HG03103 (cell line): ENCODE results near the gene AIMP1.
"Not testable (repeated sequence)": the region's sequence is repeated elsewhere in the genome, so short reads cannot be mapped to it uniquely, and the experiment has no call there.

Experiments
- ATAC-seq: cut with Tn5 transposase; IDR thresholded peaks from one replicate; pipeline ENCODE4 v1.9.1; 2021; ENCODE audit warnings: low read depth; ENCODE audit not compliant: unreplicated experiment

AIMP1 gene

GRCh38 chr4:106344647-106344970 lies 28.3 kb downstream of the AIMP1 start:
- no peak for ATAC-seq

DNA sequence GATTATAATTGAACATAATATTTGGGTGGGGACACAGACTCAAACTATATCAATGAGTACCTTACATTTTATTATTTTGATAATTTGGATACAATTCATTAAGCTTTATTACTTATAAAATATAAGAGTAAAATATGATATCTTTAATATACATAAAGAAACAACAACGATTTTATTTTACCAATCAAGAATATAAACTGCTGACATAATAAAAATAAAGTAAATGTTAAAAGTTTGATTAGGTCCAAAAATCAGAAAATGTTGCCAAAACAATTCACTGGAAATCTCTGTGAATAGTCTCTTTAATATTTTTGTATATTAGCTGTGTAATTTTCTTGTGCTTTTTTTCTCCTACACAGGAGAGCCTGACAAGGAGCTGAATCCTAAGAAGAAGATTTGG lies 30.8 kb downstream of the AIMP1 start:
- ATAC-seq: no peak

- ATAC-seq: no peak
These were observed 34.7 kb downstream of the AIMP1 start for GRCh38 chr4:106351016-106351415.

- no peak for ATAC-seq
These were observed 37.4 kb downstream of the AIMP1 start for GRCh38 chr4:106353786-106354185.

- ATAC-seq: no peak
These were observed 38.8 kb downstream of the AIMP1 start for GRCh38 chr4:106355193-106355592.

GRCh38 chr4:106358899-106359298 lies 42.5 kb downstream of the AIMP1 start:
- ATAC-seq: no peak

- no peak for ATAC-seq
These were observed 45.9 kb downstream of the AIMP1 start for GRCh38 chr4:106362086-106362825.

DNA sequence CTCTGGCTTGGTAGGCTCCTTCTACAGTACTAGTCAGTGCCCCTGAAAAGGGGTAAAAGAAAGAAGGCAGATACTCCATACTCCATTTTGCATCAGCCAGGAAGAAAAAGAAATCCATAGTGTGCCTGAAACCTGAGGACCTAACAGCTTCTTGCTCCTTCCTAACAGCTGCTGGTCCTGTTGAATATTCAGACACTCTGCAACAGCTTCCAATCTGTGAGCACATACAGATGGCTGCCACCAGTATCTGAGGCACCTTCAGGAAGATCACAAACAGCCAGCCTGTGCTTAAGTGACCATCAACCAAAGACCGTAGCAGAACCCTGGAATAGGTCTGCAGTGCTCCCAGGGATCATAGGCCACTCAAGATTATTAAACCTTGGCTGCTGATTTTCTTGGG lies 47.9 kb downstream of the AIMP1 start:
- ATAC-seq: no peak

DNA sequence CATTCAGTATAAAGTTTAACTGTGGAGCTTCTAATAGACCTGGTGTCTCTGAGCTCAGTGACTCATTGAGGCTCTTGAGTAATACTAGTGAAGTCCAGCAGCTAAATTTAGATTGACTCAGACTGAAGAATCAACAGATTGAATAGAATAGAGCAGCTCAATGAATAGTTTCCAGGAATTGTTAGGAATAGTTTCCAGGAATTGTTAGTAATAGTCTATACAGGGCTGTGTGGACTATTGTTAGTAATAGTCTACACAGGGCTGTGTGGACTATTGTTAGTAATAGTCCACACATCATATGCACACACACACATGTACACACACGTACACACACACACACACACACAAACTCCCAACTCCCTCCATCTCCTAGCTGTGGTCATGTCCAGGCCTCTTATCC lies 49.3 kb downstream of the AIMP1 start:
- ATAC-seq: no peak

GRCh38 chr4:106366026-106366425 lies 49.7 kb downstream of the AIMP1 start:
- ATAC-seq: no peak

DNA sequence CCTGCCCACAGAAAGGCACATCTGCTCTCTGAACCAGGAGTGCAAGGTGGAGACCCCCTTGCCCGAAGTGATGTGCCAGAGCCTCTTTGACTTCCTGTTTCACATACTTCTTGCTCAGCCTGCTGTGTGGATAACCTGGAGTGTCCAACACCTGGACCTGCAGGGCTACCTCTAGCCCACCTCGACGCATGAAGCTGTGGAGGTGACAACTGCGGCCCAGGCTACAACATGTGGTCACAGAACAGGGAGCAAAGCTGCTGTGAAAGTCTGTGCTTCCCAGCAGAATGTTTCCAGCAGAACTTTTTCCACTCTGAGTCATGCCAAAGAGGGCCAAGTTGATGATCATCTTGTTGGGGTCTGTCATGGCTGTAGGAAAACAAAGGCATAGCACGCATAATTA lies 50.7 kb downstream of the AIMP1 start:
- no peak for ATAC-seq

DNA sequence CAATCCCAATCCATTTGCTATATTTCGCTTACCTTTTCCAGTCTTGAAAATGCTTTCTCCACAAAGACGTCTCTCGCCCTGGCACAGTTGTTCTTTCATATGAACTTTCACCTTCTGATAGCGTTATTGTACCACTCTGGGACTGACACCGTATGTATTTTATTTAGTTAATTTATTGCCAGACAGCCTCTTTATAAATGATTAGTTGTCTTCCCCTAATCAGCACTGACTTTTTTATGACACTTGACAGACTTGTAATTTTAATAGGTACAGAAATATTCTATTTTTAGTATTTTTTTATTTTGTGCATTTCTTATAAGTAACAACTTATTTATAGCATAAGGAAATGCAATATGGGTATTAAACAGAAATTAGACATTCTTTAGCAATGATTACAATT lies 52.3 kb downstream of the AIMP1 start, which contains the start of gene GIMD1:
Gene GIMD1, minus strand, starts transcription at position 101 of the 400 bp plus-strand sequence. CDS start 1,343 bp downstream, outside the sequence.
- no peak for ATAC-seq

- peak; percentile 66 for ATAC-seq
These were observed 53.2 kb downstream of the AIMP1 start for GRCh38 chr4:106369456-106370060.

GRCh38 chr4:106370214-106370613 lies 53.9 kb downstream of the AIMP1 start:
- no peak for ATAC-seq

DNA sequence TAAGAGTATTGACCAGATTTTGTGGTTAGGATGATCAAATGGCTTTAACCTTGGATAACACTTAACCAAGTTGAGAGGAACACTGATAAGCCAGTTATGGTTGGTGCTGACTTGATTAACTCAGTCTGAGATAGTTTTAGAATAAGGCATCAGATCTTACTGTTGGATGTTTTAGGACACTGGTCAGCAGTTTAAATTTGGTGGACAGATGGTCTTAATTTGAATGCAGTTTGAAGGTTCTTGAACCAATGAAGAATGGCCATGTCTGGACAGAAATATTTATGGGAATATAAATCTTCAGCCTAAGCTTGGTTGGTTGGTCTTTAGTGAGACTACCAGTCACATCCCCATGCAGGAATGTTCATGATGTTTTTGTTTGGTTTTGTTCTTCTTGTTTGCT lies 54.8 kb downstream of the AIMP1 start:
- no peak for ATAC-seq

- ATAC-seq: no peak
These were observed 56.7 kb downstream of the AIMP1 start for GRCh38 chr4:106373026-106373425.

DNA sequence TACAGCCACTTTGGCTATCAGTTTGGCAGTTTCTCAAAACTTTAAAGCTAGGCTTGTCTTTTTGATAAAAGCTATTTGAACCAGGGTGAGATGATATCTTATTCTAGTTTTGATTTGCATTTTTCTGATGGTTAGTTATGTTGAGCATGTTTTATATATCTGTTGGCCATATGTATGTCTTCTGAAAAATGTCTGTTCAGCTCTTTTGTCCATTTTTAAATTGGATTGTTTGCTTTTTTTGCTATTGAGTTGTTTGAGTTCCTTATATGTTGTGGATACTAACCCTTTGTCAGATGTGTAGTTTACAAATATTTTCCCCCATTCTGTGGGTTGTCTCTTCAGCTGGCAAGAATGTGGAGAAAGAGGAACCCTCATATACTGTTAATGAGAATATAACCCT lies 63.8 kb downstream of the AIMP1 start:
- no peak for ATAC-seq

DNA sequence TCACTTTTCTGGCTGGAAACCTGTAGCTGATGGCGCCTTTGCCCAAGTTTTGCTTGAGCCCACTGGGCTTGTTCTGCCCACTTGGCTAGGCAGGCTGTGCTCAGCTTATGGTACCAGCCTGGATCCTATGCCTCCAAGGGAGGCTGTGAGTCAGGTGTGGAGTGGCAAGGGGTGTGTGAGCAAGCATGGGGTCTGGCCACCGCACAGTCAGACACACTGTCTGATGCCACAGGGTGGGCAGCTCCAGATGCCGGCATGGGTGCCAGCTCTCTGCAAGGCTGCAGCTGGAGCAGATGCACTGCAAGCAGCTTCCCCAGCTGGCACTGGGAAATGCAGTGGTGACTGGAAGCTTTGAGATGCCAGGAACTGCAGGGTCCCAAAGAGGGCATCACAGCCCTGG lies 68.5 kb downstream of the AIMP1 start:
- no peak for ATAC-seq

- ATAC-seq: no peak
These were observed 69.6 kb downstream of the AIMP1 start for GRCh38 chr4:106385853-106386393.

DNA sequence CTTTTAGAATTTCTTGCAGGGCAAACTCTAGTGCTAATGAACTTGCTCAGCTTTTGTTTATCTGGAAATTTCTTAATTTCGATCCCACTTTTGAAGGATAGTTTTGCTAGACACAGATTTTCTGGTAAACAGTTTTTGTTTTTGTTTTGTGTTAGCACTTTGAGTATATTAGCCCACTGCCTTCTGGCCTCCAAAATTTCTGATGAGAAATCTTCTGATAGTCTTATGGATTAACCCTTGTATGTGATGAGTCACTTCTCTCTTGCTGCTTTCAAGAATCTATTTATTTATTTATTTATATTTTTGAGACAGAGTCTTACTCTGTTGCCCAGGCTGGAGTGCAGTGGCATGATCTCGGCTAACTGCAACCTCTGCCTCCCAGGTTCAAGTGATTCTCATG lies 79.2 kb downstream of the AIMP1 start:
- ATAC-seq: no peak

GRCh38 chr4:106398898-106399297 lies 82.5 kb downstream of the AIMP1 start:
- not testable (repeated sequence) for ATAC-seq
